Erythroblast (primary cell): ENCODE measurements around the gene FCF1.

Experiments
- GATA1 ChIP-seq: IDR thresholded peaks from 2 replicates; pipeline ENCODE4 v1.6.1; 2011; ENCODE audit warnings: low read depth, mild to moderate bottlenecking, control low read depth, low read length, moderate library complexity
- POLR2A ChIP-seq: IDR thresholded peaks from 2 replicates; pipeline ENCODE4 v1.6.1; 2011; ENCODE audit warnings: mild to moderate bottlenecking, low read length

DNA sequence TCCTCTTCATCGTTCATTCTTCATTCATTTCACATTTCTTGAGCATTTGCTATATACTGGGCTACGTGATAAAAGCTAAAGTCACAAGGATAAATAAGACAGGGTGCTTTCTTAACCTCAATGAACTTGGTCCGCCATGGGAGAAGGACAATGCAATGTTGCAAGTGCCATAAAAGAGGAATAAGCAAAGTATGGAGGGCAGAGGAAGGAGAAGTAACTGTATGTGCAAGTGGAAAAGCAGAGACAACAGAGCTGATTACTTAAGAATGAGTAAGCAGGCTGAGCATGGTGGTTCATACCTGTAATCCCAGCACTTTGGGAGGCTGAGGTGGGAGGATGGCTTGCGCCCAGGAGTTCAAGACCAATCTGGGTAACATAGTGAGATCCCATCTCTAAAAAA is 14.5 kb upstream of the FCF1 start:
- TF ChIP-seq POLR2A (no peak), GATA1 (no peak)
